PFSK-1 (cell line): ENCODE measurements around the gene NFATC4.

Experiments
- FOXP2 ChIP-seq: optimal IDR thresholded peaks from 2 replicates; pipeline ENCODE3; 2011; ENCODE audit warnings: borderline replicate concordance, control low read depth, inconsistent platforms; ENCODE audit not compliant: insufficient read depth; ENCODE audit errors: extremely low read length, extremely low read depth
- POLR2AphosphoS5 ChIP-seq: IDR thresholded peaks from 2 replicates; pipeline ENCODE4 v1.6.1; 2012; ENCODE audit warnings: low read depth, mild to moderate bottlenecking, control low read depth, low read length, moderate library complexity
- REST ChIP-seq, 2 experiments: IDR thresholded peaks; 2 replicates each; pipeline versions ENCODE4 v1.6.1 to v1.8.0; 2011 to 2012; ENCODE audit warnings: low read depth in 2 of 2, low read length in 2 of 2, control low read depth in 1 of 2, inconsistent platforms in 1 of 2, mild to moderate bottlenecking in 1 of 2, moderate library complexity in 1 of 2; ENCODE audit not compliant: insufficient read depth in 1 of 2
- SIN3A ChIP-seq: IDR thresholded peaks from 2 replicates; pipeline ENCODE4 v1.6.1; 2012; ENCODE audit warnings: mild to moderate bottlenecking, low read length, moderate library complexity, borderline replicate concordance; ENCODE audit not compliant: insufficient read depth
- TAF1 ChIP-seq: IDR thresholded peaks from 2 replicates; pipeline ENCODE4 v1.6.1; 2012; ENCODE audit warnings: low read length, control low read depth, borderline replicate concordance; ENCODE audit not compliant: insufficient read depth

DNA sequence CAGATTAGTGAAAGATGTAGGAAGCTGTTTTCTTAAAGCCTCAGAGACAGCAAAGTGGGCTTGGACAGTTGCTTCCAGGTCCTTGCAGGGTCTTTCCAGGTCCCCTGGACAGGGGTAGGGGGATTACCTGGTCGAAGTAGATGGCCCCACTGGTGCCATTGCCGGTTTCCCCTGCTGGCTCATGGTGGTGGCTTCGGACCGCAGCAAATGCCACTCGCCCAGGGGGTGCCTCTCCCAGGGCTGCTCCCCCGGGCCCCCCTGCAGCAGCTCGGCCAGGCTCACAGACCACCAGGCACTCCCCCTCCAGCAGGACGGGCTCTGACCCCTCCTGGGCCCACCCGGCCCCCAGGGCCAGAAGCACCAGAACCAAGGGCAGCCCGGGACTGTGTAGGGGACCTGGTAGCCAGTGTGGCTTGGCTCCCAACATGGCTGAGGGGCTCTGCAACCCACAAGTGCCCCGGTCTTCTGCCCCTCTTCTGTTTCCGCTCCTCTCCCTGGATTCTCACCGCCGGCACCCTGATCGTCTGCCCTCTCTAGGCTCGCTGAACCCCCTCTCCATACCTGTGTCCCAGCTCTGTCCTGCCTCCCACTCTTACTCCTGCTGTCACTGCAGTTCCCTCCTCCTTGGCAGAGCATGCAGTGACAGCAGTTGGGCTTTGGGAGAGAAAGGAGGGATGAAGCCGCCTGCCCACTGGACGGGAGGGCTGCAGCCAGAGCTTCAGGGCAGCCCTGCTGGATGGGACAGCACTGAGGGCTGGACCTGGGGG is 60.8 kb downstream of the NFATC4 start:
- no peak for TF ChIP-seq POLR2AphosphoS5
- TF ChIP-seq TAF1, result no peak
- no peak for TF ChIP-seq REST (IDR thresholded peaks at IDR 0.05; ENCODE audit: insufficient read depth in 1 of 2, low read depth in 2 of 2, low read length in 2 of 2)
- no peak for TF ChIP-seq SIN3A
- TF ChIP-seq FOXP2, result no peak
